ENCODE data around the gene CFAP20. TPM values are rescaled to one million over a fixed set of nuclear protein-coding genes. Genes with fewer than 3 reads are reported as not detected.
"Not testable (repeated sequence)": the region's sequence is repeated elsewhere in the genome, so short reads cannot be mapped to it uniquely, and the experiment has no call there.

CFAP20 gene
- total and polyA plus RNA-seq, 2 of the 13 experiments (the other 11 are each of a cell fraction or from before 2014, with no cell fraction given): 73.1 to 87.4 TPM

DNA sequence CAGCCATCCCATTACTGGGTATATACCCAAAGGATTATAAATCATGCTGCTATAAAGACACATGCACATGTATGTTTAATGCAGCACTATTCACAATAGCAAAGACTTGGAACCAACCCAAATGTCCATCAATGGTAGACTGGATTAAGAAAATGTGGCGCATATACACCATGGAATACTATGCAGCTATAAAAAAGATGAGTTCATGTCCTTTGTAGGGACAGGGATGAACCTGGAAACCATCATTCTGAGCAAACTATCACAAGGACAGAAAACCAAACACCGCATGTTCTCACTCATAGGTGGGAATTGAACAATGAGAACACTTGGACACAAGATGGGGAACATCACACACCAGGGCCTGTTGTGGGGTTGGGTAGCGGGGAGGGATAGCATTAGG lies 38.8 kb downstream of the CFAP20 start:
- BruUV-seq (replicated peaks); H3K27ac ChIP-seq (ENCODE audit: extremely low read length, insufficient read depth, low read length); in situ Hi-C loops (cut with HindIII; ENCODE audit: extremely low pct_ligation_motif_present, low pct_unique_long_range_greater_than_20kb); H4K20me1 ChIP-seq (ENCODE audit: insufficient read depth, low read length); CTCF ChIA-PET (ENCODE audit: low intra/inter-chr PET ratio, low total read pairs); H3K9ac ChIP-seq (ENCODE audit: insufficient read depth, low read depth, low read length); POLR2A ChIA-PET; H3K9me3 ChIP-seq (ENCODE audit: low read length); H3K4me2 ChIP-seq (ENCODE audit: low read depth, low read length); H3K36me3 ChIP-seq (replicated peaks in 1 of 2; ENCODE audit: control insufficient read depth in 1 of 2, insufficient read depth in 2 of 2, low read length in 2 of 2); ATAC-seq; DNase-seq (ENCODE audit: low spot score); H3K79me2 ChIP-seq (ENCODE audit: insufficient read depth, low read length); H3K4me1 ChIP-seq (ENCODE audit: insufficient read depth, low read length); H2AFZ ChIP-seq (ENCODE audit: low read length); H3K4me3 ChIP-seq (replicated peaks in 1 of 3; ENCODE audit: insufficient read depth in 1 of 3, low read depth in 2 of 3, low read length in 3 of 3); FAIRE-seq; intact Hi-C loops (cut with micrococcal nuclease; ENCODE audit: unreplicated experiment): not testable (repeated sequence)
- peaks cover 2 to 12% of the 10 kb centered on the region in 2 experiments; a peak in 3 of 5 replicates for H3K27me3 ChIP-seq (ENCODE audit: control insufficient read depth in 1 of 2, insufficient read depth in 2 of 2, low read length in 2 of 2)
- 49% methylated on average over 3 of the region's 3 CpGs for WGBS (ENCODE audit: low lambda C conversion rate)

DNA sequence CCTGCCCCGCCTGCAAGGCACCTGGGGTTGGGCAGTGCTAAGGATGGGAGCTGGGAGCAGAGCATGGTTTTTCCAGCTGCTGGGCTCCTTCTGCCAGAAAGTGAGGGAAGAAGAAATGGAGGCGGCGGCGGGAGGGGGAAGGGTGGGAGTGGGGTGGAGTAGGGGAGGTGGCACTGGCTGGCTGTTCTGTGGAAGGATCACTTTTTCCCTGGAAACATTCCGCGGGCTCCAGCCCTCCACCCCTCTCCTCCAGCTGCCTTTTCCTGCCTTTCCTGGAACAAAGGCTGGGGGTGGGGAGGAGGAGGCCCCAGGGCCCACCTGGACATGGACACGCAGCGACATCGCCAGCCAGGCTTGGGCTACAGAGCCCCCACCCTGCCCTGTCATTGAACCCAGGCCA lies 41.1 kb downstream of the CFAP20 start:
- WGBS (ENCODE audit: low lambda C conversion rate): 57% methylated on average over 7 of the region's 9 CpGs
- Histone ChIP-seq H3K36me3 (replicated peaks in 1 of 2; ENCODE audit: control insufficient read depth in 1 of 2, insufficient read depth in 2 of 2, low read length in 2 of 2) (no peaks in the 10 kb centered on the region), H3K9ac (ENCODE audit: insufficient read depth, low read depth, low read length) (no peak overlapping the region), H2AFZ (ENCODE audit: low read length) (no peak overlapping the region), H3K4me3 (replicated peaks in 1 of 3; ENCODE audit: insufficient read depth in 1 of 3, low read depth in 2 of 3, low read length in 3 of 3) (no peak overlapping the region), H3K27me3 (ENCODE audit: control insufficient read depth in 1 of 2, insufficient read depth in 2 of 2, low read length in 2 of 2) (peaks cover 3 to 13% of the 10 kb centered on the region in 2 experiments; a peak in 3 of 5 replicates), H3K4me2 (ENCODE audit: low read depth, low read length) (no peak overlapping the region), H4K20me1 (ENCODE audit: insufficient read depth, low read length) (no peaks in the 10 kb centered on the region), H3K4me1 (ENCODE audit: insufficient read depth, low read length) (no peaks in the 10 kb centered on the region), H3K79me2 (ENCODE audit: insufficient read depth, low read length) (no peaks in the 10 kb centered on the region), H3K27ac (ENCODE audit: extremely low read length, insufficient read depth, low read length) (no peak overlapping the region), H3K9me3 (ENCODE audit: low read length) (no peaks in the 10 kb centered on the region)
- POLR2A ChIA-PET: no interaction called here
- no peak for DNase-seq (ENCODE audit: low spot score)
- in situ Hi-C loops (cut with HindIII; ENCODE audit: extremely low pct_ligation_motif_present, low pct_unique_long_range_greater_than_20kb) (no loop called here), intact Hi-C loops (cut with micrococcal nuclease; ENCODE audit: unreplicated experiment) (no loop called here)
- BruUV-seq (replicated peaks): no TSS peak
- ATAC-seq: no peak
- CTCF ChIA-PET (ENCODE audit: low intra/inter-chr PET ratio, low total read pairs): no interaction called here
- TF ChIP-seq, protein P1, sequence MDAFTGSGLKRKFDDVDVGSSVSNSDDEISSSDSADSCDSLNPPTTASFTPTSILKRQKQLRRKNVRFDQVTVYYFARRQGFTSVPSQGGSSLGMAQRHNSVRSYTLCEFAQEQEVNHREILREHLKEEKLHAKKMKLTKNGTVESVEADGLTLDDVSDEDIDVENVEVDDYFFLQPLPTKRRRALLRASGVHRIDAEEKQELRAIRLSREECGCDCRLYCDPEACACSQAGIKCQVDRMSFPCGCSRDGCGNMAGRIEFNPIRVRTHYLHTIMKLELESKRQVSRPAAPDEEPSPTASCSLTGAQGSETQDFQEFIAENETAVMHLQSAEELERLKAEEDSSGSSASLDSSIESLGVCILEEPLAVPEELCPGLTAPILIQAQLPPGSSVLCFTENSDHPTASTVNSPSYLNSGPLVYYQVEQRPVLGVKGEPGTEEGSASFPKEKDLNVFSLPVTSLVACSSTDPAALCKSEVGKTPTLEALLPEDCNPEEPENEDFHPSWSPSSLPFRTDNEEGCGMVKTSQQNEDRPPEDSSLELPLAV (CRISPR knock-in tag; conservative IDR thresholded peaks at IDR 0.05; ENCODE audit: low read depth): no peak
- FAIRE-seq: no peak

Measured in HepG2 (cell line).